H9 (cell line): ENCODE data around the gene HTR2B. TPM values are rescaled to one million over a fixed set of nuclear protein-coding genes. Genes with fewer than 3 reads are reported as not detected.

Experiments used
- DNase-seq: peaks from one replicate; pipeline ENCODE4 v3.0.0-alpha.2; 2017
- H2AFZ ChIP-seq: one replicate; pipeline ENCODE4 v1.6.1; 2013; ENCODE audit warnings: mild to moderate bottlenecking, low read length, control low read depth, moderate library complexity
- H2AK5ac ChIP-seq: 2 replicates; pipeline ENCODE4 v1.6.1; 2013; ENCODE audit warnings: low read length, control low read depth, mixed read lengths; ENCODE audit not compliant: insufficient read length
- H2BK120ac ChIP-seq: one replicate; pipeline ENCODE4 v1.6.1; 2013; ENCODE audit warnings: low read depth, mild to moderate bottlenecking, low read length, control low read depth, inconsistent platforms; ENCODE audit not compliant: poor library complexity, severe bottlenecking
- H2BK12ac ChIP-seq: 2 replicates; pipeline ENCODE4 v1.6.1; 2013; ENCODE audit warnings: low read length, control low read depth, mixed read lengths, low read depth; ENCODE audit not compliant: insufficient read length
- H2BK15ac ChIP-seq: 2 replicates; pipeline ENCODE4 v1.6.1; 2013; ENCODE audit warnings: low read depth, low read length, control low read depth
- H2BK20ac ChIP-seq: one replicate; pipeline ENCODE4 v1.6.1; 2013; ENCODE audit warnings: low read depth, mild to moderate bottlenecking, low read length, control low read depth, inconsistent platforms; ENCODE audit not compliant: poor library complexity, severe bottlenecking
- H2BK5ac ChIP-seq: 2 replicates; pipeline ENCODE4 v1.6.1; 2013; ENCODE audit warnings: low read length, control low read depth, mixed read lengths; ENCODE audit not compliant: insufficient read length
- H3K14ac ChIP-seq: 2 replicates; pipeline ENCODE4 v1.6.1; 2013; ENCODE audit warnings: low read length, control low read depth; ENCODE audit not compliant: insufficient read depth
- H3K18ac ChIP-seq: 2 replicates; pipeline ENCODE4 v1.6.1; 2013; ENCODE audit warnings: low read depth, mild to moderate bottlenecking, mixed read lengths, low read length, control low read depth; ENCODE audit not compliant: insufficient read length
- H3K23ac ChIP-seq: 2 replicates; pipeline ENCODE4 v1.6.1; 2013; ENCODE audit warnings: low read length, control low read depth, mixed read lengths, low read depth; ENCODE audit not compliant: insufficient read length
- H3K23me2 ChIP-seq: 2 replicates; pipeline ENCODE4 v1.6.1; 2013; ENCODE audit warnings: low read depth, mild to moderate bottlenecking, mixed read lengths, low read length, control low read depth; ENCODE audit not compliant: insufficient read length, poor library complexity, severe bottlenecking
- H3K27ac ChIP-seq: 2 replicates; pipeline ENCODE4 v1.5.1; 2013; ENCODE audit warnings: low read length, control low read depth, mixed read lengths, low read depth; ENCODE audit not compliant: insufficient read length
- H3K27me3 ChIP-seq: 2 replicates; pipeline ENCODE4 v1.6.1; 2013; ENCODE audit warnings: low read length, control low read depth, inconsistent platforms; ENCODE audit not compliant: insufficient read depth
- H3K4ac ChIP-seq: 2 replicates; pipeline ENCODE4 v1.6.1; 2013; ENCODE audit warnings: low read depth, mild to moderate bottlenecking, control low read depth, inconsistent platforms, low read length, moderate library complexity
- H3K4me1 ChIP-seq: 2 replicates; pipeline ENCODE4 v1.6.1; 2013; ENCODE audit warnings: low read length, control low read depth, inconsistent platforms; ENCODE audit not compliant: insufficient read depth
- H3K4me2 ChIP-seq: 2 replicates; pipeline ENCODE4 v1.6.1; 2013; ENCODE audit warnings: low read length, control low read depth, mixed read lengths; ENCODE audit not compliant: insufficient read length, insufficient read depth
- H3K56ac ChIP-seq: 2 replicates; pipeline ENCODE4 v1.6.1; 2013; ENCODE audit warnings: low read depth, mild to moderate bottlenecking, mixed read lengths, low read length, control low read depth; ENCODE audit not compliant: insufficient read length
- H3K79me1 ChIP-seq: 2 replicates; pipeline ENCODE4 v1.6.1; 2013; ENCODE audit warnings: low read depth, mild to moderate bottlenecking, moderate library complexity, low read length, control low read depth, inconsistent platforms; ENCODE audit not compliant: insufficient read depth, poor library complexity, severe bottlenecking
- H3K79me2 ChIP-seq: 2 replicates; pipeline ENCODE4 v1.6.1; 2013; ENCODE audit warnings: low read length, control low read depth, inconsistent platforms; ENCODE audit not compliant: insufficient read depth
- H3K9ac ChIP-seq: 2 replicates; pipeline ENCODE4 v1.6.1; 2013; ENCODE audit warnings: low read length, control low read depth, mixed read lengths; ENCODE audit not compliant: insufficient read length; ENCODE audit errors: extremely low read depth
- H3K9me3 ChIP-seq: one replicate; pipeline ENCODE4 v1.6.1; 2013; ENCODE audit warnings: low read depth, low read length, inconsistent platforms; ENCODE audit not compliant: control insufficient read depth
- H3T11ph ChIP-seq: one replicate; pipeline ENCODE4 v1.6.1; 2013; ENCODE audit warnings: mild to moderate bottlenecking, low read length, control low read depth, inconsistent platforms
- H4K20me1 ChIP-seq: one replicate; pipeline ENCODE4 v1.6.1; 2013; ENCODE audit not compliant: control insufficient read depth, insufficient read length, insufficient read depth
- H4K5ac ChIP-seq: 2 replicates; pipeline ENCODE4 v1.6.1; 2013; ENCODE audit warnings: low read depth, mild to moderate bottlenecking, mixed read lengths, low read length, control low read depth; ENCODE audit not compliant: insufficient read length
- H4K8ac ChIP-seq: replicated peaks from 2 replicates; pipeline ENCODE4 v1.6.1; 2013; ENCODE audit warnings: low read length, control low read depth, mixed read lengths, low read depth; ENCODE audit not compliant: insufficient read length
- H4K91ac ChIP-seq: 2 replicates; pipeline ENCODE4 v1.6.1; 2013; ENCODE audit warnings: low read depth, mild to moderate bottlenecking, moderate library complexity, mixed read lengths, low read length, control low read depth; ENCODE audit not compliant: insufficient read length
- H3K27ac Mint-ChIP-seq, 3 experiments: 2 replicates in 2 of 3; 3 replicates in 1 of 3; pipeline ENCODE4 v1.8.0; 2020 to 2021; ENCODE audit warnings: mixed read lengths in 3 of 3, mild to moderate bottlenecking in 1 of 3, moderate library complexity in 1 of 3
- H3K27me3 Mint-ChIP-seq: 2 replicates; pipeline ENCODE4 v1.8.0; 2021; ENCODE audit warnings: low read depth, mild to moderate bottlenecking, moderate library complexity, mixed read lengths
- H3K36me3 Mint-ChIP-seq, 3 experiments: 2 replicates in 2 of 3; 3 replicates in 1 of 3; pipeline ENCODE4 v1.8.0; 2020 to 2021; ENCODE audit warnings: low read depth in 3 of 3, mixed read lengths in 3 of 3; ENCODE audit not compliant: insufficient read depth in 1 of 3
- H3K4me1 Mint-ChIP-seq, 2 experiments: 2 replicates each; pipeline ENCODE4 v1.8.0; 2020; ENCODE audit warnings: mixed read lengths in 2 of 2
- H3K4me3 Mint-ChIP-seq, 2 experiments: 2 replicates in 1 of 2; 3 replicates in 1 of 2; pipeline ENCODE4 v1.8.0; 2020 to 2021; ENCODE audit warnings: mild to moderate bottlenecking in 2 of 2, mixed read lengths in 2 of 2, moderate library complexity in 1 of 2
- H3K9me3 Mint-ChIP-seq, 2 experiments: 2 replicates in 1 of 2; 3 replicates in 1 of 2; pipeline ENCODE4 v1.8.0; 2020; ENCODE audit warnings: mild to moderate bottlenecking in 2 of 2, mixed read lengths in 2 of 2, moderate library complexity in 1 of 2
- WGBS: extraction: QIAGEN DNeasy Blood & Tissue Kit; methylation state at CpG from one replicate; pipeline ENCODE4 v1.1.7; 2013; ENCODE audit warnings: missing lambda C conversion rate, low lambda C conversion rate, mixed read lengths; ENCODE audit not compliant: insufficient read length; ENCODE audit errors: extremely low coverage; 5-methylcytosine and 5-hydroxymethylcytosine counted together
- total RNA-seq: library from RNA; stranded (reverse); gene quantifications from 2 replicates; pipeline ENCODE4 v1.2.1, GENCODE V29; 2021
- TF ChIP-seq, protein P1 (sequence below): fragments of 200-600 bp; sonication (generic); conservative IDR thresholded peaks from 3 replicates; pipeline ENCODE4 v1.8.0; 2021; ENCODE audit warnings: antibody characterized with exemption, mild to moderate bottlenecking

Gene HTR2B
- total RNA-seq, 1 experiment from 2014 or later: not detected

DNA sequence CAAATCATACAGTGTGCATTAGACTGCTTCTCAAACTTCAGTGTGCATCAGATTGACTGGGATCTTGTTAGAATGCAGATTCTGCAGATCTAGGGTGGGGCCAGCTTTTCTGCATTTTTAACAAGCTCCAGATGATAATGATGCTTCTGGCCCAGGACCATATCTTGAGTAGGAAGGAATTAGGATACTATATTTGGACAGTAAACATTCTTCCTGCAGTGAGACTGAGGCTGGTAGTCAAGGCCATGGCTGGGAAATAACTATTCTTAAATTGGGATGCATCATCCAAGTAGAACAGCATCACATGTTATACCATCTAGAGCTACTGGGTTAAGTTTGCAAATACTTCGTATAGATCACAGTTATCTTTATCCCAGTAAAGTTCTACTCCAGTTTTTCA is 45.2 kb upstream of the HTR2B start:
- Histone ChIP-seq H3K9ac (no peak overlapping the region), H3K14ac (no peak overlapping the region), H2AK5ac (no peak overlapping the region), H2BK120ac (no peak overlapping the region), H4K20me1 (no peaks in the 10 kb centered on the region), H3K9me3 (no peaks in the 10 kb centered on the region), H3K27me3 (no peaks in the 10 kb centered on the region), H3K79me2 (no peaks in the 10 kb centered on the region), H3K23me2 (no peaks in the 10 kb centered on the region), H3K18ac (no peak overlapping the region), H2BK5ac (no peak overlapping the region), H2BK20ac (no peak overlapping the region), H4K5ac (no peak overlapping the region), H4K8ac (no peak overlapping the region), H3K4me2 (no peak overlapping the region), H3K79me1 (no peaks in the 10 kb centered on the region), H3K27ac (no peak overlapping the region), H3K23ac (no peak overlapping the region), H3T11ph (no peak overlapping the region), H2BK15ac (no peak overlapping the region), H4K91ac (no peak overlapping the region), H3K56ac (no peak overlapping the region), H2AFZ (no peak overlapping the region), H3K4me1 (no peaks in the 10 kb centered on the region), H3K4ac (no peak overlapping the region), H2BK12ac (no peak overlapping the region)
- peaks cover 0 to 5% of the 10 kb centered on the region in 2 experiments; a peak in 2 of 4 replicates for H3K4me1 Mint-ChIP-seq
- no peak overlapping the region for H3K27ac Mint-ChIP-seq
- H3K4me3 Mint-ChIP-seq: no peak overlapping the region
- TF ChIP-seq, protein P1, sequence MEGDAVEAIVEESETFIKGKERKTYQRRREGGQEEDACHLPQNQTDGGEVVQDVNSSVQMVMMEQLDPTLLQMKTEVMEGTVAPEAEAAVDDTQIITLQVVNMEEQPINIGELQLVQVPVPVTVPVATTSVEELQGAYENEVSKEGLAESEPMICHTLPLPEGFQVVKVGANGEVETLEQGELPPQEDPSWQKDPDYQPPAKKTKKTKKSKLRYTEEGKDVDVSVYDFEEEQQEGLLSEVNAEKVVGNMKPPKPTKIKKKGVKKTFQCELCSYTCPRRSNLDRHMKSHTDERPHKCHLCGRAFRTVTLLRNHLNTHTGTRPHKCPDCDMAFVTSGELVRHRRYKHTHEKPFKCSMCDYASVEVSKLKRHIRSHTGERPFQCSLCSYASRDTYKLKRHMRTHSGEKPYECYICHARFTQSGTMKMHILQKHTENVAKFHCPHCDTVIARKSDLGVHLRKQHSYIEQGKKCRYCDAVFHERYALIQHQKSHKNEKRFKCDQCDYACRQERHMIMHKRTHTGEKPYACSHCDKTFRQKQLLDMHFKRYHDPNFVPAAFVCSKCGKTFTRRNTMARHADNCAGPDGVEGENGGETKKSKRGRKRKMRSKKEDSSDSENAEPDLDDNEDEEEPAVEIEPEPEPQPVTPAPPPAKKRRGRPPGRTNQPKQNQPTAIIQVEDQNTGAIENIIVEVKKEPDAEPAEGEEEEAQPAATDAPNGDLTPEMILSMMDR: no peak
- H3K27me3 Mint-ChIP-seq: no peaks in the 10 kb centered on the region
- no CpG with 5 or more reads among the region's 1 CpG for WGBS
- H3K9me3 Mint-ChIP-seq: no peaks in the 10 kb centered on the region
- H3K36me3 Mint-ChIP-seq: peaks cover 26 to 67% (median 49%) of the 10 kb centered on the region in 3 experiments; a peak in 6 of 7 replicates
- DNase-seq: no peak
